GM18907 (cell line): ENCODE data around the gene TTC7B.

Source experiments
- ATAC-seq: cut with Tn5 transposase; IDR thresholded peaks from one replicate; pipeline ENCODE4 v1.9.1; 2021; ENCODE audit warnings: mild to moderate bottlenecking, moderate library complexity; ENCODE audit not compliant: unreplicated experiment

TTC7B gene

DNA sequence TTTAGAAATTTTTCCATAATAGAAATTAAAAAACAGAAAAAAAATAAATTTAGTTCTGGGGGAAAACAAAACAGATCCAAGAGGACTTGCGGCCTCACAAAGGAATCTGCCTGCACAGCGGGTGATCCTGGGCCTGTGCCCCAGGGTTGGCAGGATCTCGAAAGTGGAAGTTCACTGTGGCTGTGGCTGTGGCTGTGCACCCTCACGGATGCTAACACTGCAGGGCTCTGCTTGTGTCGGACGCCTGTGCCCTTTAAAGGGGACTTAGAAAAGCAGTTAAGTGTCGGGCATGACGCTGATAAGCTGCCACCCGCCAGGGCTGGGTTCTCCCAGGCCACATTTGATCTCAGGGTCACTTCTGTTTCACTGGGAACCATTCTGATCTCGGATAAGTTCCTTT is 209.1 kb downstream of the TTC7B start:
- no peak for ATAC-seq

DNA sequence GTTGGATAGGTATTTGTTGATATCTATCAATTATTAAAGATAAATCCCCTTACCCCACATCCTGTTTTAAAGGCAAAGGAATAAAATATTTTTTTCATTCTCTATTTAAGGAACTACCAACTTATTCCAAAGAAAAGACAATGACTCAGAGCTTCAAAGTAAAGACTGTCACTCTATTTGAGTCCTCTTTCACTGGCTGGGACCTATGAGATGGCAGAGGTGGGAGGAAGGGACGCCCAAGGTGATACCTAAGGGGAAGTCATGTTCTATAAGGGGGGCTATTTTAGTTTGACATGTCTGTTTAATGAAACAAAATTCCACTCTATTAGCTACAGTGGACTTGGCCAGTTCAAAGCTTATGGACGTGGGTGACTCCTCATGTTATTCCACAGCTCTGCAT is 209.8 kb downstream of the TTC7B start:
- ATAC-seq = no peak

DNA sequence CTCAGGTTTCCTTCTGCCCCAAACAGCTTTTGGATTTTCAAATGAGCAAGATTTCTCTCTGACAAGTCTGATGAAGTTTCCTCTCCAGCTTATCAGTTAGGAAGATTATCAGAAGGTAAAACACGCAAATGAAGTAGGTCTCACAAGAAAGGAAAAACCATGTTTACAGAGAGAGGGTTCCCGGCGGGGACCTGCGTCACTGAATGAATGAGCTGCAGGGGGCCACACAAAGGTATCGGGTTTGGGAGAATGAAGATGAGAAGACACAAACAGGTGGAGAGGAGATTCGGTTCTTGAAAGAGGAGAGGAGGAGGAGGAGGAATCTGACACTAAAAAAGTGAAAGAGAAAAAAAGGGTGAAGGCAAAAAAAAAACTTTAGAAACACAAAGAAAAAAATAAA is 210.8 kb downstream of the TTC7B start:
- no peak for ATAC-seq

DNA sequence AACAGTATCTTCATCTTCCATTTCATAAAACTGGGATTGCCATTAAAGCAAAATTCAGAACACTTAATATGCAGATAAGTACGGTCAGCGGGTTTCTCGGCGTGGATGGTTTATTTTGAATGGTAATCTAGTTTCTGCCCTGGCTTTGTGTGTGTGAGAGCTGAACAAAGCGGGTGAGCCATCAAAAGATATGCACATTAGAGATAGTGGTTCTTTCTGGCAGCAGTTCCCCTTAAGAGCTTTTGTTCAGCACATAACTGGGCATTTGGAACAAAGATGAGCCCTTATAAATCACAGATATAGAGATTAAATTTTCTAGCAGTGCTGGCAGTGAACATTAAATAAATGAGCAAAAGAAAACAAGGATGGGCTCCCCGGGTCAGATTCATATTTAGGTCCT is 211.9 kb downstream of the TTC7B start:
- no peak for ATAC-seq

DNA sequence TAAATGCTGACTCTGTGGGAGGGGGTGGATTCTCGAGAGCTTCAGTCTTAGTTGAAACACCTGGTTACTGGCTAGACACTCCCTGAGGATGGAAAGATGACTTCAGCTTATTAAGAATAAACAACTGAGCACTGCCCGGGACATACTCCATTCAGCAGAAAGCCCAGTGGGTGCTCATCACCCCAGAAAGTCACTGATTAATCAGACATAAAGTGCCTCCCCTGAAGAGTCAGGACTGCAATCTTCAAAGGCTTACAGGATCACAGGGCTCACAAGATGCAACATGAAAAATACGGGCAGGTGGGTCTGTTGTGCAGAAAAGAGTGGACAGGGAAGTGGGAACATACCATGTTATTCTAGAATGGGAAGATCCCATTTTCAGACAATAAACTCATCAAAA is 212.4 kb downstream of the TTC7B start:
- ATAC-seq = no peak

DNA sequence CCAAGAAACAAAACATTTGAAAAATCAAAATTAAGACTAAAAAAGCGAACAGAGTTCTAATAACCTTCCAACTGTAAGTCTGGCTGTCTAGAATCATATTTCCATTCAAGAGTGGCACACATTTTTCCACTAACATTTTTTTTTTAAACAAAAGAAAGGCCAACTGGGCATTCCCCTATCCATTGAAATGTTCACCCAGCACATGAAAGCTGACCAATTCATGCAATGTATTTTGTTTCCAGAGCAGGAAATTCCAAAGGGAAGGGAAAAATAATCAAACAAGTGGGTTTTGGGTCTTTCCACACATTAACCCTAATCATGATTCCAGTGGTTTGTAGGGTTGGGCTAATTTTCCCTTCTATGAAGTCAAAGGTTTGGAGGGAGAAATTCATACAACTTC is 212.9 kb downstream of the TTC7B start:
- ATAC-seq = no peak

DNA sequence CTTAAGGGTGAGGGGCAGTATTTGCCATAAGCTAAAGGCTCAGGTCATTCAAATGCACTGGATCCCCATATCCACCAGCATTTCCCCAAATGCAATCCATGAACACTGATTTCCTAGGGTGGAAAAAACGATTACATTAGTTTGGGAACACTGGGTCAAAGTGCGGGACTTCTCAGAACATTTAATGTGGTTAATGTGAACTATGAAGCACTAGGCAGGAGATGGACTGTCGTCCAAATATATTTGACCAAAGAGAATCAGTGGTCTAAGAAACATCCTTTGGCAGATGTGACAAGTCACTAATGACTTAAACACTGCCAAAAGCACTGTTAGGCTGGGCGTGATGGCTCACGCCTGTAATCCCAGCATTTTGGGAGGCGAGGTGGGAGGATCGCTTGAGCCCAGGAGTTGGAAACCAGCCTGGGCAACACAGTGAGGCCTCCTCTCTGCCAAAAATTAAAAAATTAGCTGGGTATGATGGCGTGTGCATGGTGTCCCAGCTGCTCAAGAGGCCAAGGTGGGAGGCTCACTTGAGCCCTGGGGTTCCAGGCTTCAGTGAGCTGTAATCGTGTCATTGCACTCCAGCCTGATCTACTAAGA is 214.0 kb downstream of the TTC7B start:
- no peak for ATAC-seq

DNA sequence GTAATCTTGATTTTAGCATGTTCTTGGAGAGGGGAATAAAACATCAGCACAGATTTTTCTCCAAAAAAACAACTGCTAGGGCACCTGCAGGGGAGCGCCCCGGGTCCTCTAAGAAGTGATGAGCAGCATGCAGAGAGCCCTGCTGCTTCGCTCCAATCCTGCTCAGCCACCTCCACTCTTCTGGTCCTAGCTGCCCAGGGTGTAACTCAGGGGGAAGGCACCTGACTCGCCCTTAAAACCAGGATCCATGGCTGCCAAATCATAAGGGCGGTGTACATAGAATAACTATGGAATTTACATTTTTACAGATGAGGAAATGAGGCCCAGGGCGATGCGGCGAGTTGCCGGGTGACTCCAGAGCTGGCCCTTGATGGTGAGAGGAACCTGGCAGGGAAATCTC is 214.7 kb downstream of the TTC7B start:
- no peak for ATAC-seq

DNA sequence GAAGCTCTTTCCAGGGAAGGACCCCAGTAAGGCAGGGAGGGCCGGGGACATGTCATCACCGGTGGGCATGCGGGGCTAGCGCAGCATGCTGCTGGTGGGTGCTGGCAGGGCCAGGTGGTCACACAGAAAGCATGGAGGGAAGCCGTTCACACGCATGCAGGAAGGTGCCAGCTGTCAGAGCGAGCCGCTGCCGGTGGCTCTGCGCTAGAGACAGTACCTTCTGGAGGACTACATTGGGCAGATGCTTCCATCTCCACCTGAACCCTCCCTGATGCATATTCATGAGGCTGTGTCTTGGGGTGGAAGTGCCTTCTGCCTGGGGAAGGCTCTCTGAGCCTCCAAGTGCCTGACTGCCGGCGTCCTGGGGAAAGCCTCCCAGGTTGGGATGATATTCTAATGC is 215.6 kb downstream of the TTC7B start:
- ATAC-seq = no peak

DNA sequence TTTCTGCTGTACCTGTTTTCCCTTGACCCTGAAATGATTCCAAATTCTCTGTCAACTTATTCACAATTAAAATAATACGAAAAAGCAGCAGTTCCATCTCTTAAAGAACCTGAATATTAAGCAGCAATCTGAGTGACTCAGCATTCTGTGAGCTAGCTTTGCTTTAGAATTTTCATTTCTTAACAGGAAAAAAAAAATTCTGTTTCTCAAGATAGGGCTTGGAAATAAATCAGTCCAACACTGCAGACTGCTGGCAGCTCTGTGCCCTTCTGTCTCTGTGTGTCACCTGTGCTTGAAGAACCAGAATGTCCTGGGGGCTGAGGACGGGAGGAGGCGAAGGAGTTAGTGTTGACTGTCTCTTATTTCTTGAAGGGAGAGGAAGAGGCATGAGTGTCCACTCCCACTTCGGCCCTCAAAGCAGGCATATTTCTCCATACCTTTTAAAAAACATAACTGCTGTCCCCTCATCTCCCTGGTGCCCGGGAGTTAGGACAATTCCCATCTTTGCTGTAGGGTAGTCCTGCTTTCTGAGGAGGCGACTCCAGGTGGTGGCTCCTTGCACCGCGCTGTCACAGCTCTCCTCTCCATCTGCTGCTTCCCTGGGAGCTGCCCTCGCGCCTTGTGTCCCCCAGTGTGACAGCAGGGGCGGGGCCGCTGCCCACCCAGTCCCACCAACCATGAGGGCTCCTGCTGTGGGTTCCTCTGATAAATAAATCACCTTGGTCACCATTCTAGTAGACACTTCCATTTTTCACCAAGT is 216.3 kb downstream of the TTC7B start:
- ATAC-seq = no peak

DNA sequence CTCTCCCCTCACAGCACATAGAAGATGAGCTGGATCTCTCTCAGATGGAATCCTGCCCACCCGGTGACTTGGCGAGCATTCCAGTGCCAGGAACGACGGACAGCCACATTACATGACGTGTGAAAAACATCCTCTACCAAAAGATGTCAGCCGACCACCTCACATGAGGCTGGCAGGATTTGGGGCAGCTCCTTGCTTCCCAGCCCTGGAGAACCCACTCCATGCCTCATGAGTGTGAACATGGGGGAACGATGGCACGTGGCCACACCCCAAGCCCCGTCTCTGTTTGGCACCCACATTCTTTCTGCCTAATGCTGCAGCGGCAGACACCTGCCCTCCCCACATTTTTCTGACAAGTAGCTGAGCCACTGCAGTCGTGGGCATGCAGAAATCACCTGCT is 216.9 kb downstream of the TTC7B start:
- ATAC-seq = no peak

DNA sequence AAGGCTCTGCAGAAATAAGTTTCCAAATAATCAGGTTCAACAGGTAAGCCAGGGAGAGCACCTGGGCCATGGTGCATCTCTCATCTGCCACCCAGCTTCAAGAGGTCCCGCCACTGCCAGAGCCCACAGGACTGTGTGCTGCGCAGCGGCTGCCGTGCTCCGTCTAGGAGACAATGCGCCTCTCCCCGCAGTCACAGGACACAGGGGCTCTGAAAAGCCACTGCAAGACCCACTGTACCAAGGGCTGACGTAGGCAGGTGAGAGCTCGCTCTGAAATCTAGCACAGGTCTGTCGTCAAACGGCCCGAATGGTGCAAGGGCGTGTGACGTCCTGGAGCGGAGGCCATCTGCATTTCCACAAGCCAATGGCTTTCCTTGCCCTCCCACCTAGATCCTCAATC is 218.3 kb downstream of the TTC7B start:
- ATAC-seq = no peak

DNA sequence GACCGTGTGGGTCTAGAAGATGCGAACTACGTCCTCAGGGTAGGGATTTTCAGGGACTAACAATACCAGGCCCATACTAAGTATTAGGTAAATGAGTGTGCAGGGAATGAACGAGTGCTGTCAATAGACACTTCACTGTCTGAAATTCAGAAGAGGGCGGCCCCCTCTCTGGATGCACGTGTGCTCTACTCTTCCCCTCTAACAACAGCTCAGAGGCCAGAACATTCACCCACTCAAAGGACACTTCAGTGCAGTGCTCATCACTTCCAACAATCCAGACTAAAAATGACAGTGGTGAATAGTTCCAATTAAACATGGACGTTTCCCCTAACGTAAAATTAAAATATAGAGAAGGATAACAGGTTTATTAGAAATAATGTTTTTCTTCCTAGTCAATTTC is 219.5 kb downstream of the TTC7B start:
- no peak for ATAC-seq

DNA sequence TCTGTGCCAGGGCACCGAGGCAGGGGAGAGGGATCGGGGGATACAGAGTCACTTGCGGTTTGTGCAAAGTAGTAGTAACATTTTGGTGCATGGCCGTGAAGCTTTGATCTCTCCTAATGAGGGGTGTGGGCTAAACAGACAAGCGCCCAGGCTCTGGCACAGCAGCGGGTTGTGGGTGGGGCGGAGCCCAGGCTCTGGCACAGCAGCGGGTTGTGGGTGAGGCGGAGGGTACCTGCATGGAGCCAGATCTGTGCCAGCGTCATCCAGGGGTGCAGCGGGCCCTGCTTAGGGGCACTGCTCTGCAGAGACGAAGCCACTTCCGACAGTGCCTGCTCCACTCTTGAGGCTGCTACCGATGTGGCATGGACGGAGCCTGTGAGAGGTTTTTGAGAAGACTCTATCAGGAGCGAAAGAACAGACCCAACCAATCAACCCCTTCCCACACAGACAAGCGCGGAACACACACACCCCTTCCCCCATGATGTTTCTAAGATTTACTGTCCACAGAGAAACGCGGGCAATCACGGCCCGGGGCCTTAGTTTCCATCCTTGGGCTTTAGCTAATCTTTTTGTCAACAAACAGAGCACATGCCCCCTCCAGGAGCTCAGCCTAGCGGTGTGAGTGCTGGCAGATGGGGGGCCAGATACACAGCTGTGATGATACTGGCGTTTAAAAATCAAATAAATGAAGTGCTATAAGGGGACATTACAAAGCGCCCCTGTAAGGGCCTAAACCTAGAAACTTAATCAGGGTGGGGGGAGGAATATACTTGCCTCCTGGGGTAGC is 222.8 kb downstream of the TTC7B start:
- no peak for ATAC-seq

DNA sequence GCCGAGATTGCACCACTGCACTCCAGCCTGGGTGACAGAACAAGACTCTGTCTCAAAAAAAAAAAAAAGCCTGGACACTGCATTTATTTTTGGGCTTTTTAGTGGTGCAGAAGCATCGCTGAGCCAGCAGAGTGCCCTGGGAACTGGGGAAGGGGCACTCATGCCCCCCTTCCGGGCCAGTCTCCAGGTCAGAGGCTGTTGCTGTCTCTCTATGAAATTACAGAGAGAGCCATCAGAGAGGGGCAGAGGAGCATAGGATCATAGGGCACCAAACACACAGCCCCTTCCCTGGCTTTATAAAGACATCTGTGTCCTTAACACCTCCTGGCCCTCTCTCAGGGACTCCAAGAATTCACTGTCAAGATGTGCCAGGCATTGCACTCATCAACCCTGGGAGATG is 223.6 kb downstream of the TTC7B start:
- no peak for ATAC-seq

DNA sequence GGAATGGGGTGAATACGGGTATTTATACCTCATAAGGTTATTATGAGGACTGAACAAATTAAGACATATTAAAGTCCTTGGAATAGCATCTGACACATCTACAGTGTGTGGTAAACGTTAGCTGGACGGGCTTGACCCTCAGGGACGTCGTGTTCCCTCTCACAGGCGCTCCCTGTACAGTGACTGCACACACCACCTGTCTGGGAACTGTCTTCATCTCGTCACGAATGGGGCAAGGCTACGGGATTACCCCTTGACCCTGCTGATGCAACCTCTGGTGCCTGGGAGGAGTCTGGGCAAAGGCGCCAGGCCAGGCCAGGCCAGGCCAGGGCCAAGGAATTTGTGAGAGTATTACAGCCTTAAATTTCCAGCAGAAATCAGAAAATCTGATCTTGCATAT is 228.3 kb downstream of the TTC7B start:
- no peak for ATAC-seq

DNA sequence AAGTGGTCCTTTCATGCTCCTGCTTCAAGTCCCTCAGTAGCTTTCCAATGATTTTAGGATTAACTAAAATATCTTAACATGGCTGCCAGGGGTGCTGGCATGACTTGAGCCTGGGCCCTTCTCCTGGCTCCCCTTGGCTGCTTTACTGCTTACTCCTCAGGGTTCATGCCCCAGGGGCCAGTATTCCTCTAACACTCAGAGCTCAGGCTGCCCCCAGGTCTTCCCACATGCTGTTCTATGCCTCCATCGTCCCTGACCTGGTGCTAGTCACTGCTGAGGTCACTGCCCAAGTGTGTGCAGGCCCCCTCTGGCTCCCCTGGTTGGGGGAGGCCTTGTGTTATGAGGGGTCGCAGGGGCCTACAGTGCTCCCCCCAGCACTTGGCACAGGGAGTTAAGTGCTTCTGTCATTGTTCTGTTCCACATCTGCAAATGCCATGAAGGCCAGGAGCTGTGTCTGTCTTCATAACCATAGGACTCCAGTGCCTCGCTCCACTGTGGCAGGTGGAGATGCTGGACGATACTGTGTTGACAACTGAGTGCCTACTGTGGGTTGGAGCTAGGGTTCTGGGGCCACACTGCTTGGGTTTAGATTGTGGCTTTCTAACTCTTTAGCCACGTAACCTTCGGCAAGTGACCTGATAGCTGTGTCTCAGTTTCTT is 228.8 kb downstream of the TTC7B start:
- ATAC-seq = no peak

DNA sequence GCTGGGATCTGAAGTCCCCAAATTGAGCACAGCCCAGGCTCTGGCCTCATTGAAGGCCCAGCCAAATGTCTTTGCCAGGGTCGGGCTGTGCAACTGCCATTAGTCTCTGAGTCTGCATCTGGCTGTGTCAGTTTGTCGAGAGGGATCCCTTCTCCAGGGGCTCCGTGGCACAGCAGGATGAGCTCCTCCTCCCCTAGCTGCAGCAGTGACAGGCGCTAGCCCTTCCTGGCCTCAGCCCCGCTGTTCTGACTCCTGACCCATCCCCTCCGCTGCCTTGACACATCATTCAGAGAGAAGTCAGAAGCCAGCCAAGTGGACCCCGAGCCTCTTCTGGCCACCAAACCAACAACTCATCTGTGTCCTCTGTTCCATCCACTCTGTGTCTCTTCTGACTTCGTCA is 231.1 kb downstream of the TTC7B start:
- ATAC-seq = no peak

DNA sequence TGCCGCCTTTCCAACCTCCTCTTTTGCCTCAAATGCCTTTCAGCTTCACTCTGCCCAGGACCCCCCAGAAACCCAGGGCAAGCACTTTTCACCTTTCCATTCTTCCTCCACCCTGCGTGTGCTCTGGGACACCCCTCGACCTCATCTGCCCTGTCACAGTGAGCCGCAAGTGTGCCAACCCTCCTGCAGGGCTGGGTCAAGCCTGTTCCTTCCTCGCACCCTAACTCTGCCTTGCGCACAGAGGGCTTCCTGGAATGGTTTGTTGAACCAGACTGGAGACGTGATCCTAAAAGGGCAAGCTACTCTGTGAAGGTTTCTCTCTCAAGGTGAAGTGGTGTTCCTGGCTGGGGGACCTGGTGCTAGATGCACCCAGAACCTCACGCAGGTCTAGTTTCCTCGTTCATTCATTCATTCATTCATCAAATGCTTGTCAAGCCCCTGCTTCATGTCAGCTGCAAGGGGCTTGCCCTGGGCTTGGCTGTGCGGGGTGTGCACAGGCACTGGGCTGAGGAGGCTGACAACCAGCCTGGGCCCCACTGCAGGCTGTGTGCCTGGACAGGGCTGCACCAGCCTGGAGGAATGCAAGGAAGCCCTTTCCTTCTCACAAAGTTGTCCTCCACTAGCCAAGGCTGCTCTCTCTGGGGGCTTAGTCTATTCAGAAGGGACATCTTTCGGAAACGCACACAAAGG is 232.2 kb downstream of the TTC7B start:
- no peak for ATAC-seq

DNA sequence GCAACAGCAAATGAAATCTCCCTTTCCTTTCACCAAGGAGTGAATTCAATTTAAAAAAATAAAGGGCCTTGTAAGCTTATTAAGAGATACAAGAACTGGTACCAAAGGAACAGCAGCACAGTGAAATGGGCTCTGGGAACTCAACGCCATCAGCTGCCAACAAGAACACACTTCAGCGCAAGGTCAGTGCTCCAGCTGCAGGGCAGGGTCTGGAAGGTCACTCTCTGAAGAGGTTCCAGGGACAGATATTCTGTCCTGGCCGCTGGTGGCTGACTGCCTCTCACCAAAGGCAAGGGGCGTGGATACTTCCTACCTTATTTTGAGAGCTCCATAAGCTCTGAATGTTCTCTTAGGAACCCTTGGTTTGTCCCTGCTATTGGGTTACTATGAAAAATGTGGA is 232.8 kb downstream of the TTC7B start:
- no peak for ATAC-seq

DNA sequence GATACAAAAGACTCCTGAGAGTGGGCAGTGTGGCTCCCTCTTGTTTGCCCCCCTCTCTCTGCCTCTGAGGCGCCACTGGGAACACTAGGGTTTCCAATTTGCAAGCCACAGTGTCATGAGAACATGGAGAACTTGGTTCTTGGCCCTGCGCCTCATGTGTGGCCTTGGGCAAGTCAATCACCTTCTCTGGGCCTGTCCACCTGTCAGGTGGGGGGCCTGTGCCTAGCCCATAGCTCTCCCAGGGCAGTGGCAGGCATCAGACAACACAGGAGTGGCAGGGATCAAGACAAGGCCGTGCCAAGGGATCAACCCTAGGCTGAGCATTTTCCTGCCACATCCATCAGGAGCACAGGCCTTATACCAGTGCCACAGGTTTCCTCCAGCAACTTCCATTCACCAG is 234.1 kb downstream of the TTC7B start:
- no peak for ATAC-seq
